Measurements from ENCODE around the gene PBX2. TPM values are rescaled to one million over a fixed set of nuclear protein-coding genes. Genes with fewer than 3 reads are reported as not detected.

PBX2 gene
- polyA plus RNA-seq, 3 donors, result 1.9 to 201 (median 4.0) TPM

GRCh38 chr6:32173051-32173727 lies 16.8 kb downstream of the PBX2 start:
- Histone ChIP-seq H3K36me3 (replicated peaks in 1 of 2; ENCODE audit: control insufficient read depth in 1 of 2, insufficient read depth in 2 of 2, low read length in 2 of 2) (peaks cover 27 to 32% of the 10 kb centered on the region in 2 donors), H3K4me2 (replicated peaks; ENCODE audit: extremely low read depth, low read length, poor library complexity, severe bottlenecking) (no peak overlapping the region), H4K20me1 (ENCODE audit: insufficient read depth, low read length) (no peaks in the 10 kb centered on the region), H3K4me1 (ENCODE audit: control insufficient read depth in 1 of 2, insufficient read depth in 2 of 2, low read length in 2 of 2) (peaks cover 33 to 43% of the 10 kb centered on the region in 2 donors), H2AFZ (ENCODE audit: insufficient read depth, low read depth, low read length, poor library complexity, severe bottlenecking) (no peak overlapping the region), H3K27me3 (ENCODE audit: control insufficient read depth in 2 of 2, insufficient read depth in 2 of 2, low read length in 2 of 2) (no peaks in the 10 kb centered on the region), H3K9me3 (replicated peaks in 1 of 2; ENCODE audit: control insufficient read depth in 1 of 2, insufficient read depth in 1 of 2, low read length in 2 of 2) (no peaks in the 10 kb centered on the region), H3K4me3 (replicated peaks in 1 of 3; ENCODE audit: low read depth in 2 of 3, low read length in 3 of 3) (no peak overlapping the region), H3K79me2 (ENCODE audit: insufficient read depth, low read length) (peaks cover 24% of the 10 kb centered on the region), H3K9ac (ENCODE audit: insufficient read depth, low read length, poor library complexity, severe bottlenecking) (no peak overlapping the region), H3K27ac (ENCODE audit: low read depth in 1 of 2, low read length in 2 of 2) (no peak overlapping the region)
- H3K27ac Mint-ChIP-seq, result peak overlapping the region in 4 of 7 donors; percentile 30 to 57 (median 44)
- no peak for TF ChIP-seq CTCF (IDR thresholded peaks at IDR 0.05)
- peaks cover 26 to 31% of the 10 kb centered on the region in 2 donors for H3K36me3 Mint-ChIP-seq
- intact Hi-C loops (cut with micrococcal nuclease), result no loop called here
- no peak overlapping the region for H3K4me3 Mint-ChIP-seq
- WGBS (ENCODE audit: insufficient coverage), result 43% methylated on average over 3 of the region's 4 CpGs
- H3K9me3 Mint-ChIP-seq, result no peaks in the 10 kb centered on the region
- no peak for DNase-seq
- H3K4me1 Mint-ChIP-seq, result peaks cover 44% of the 10 kb centered on the region
- peaks cover 0 to 2% (median 1%) of the 10 kb centered on the region in 3 donors for H3K27me3 Mint-ChIP-seq (ENCODE audit: low read depth in 3 of 3)

- no peak overlapping the region for H3K4me3 Mint-ChIP-seq
- intact Hi-C loops (cut with micrococcal nuclease), result no loop called here
- no peak overlapping the region for H3K9ac ChIP-seq (ENCODE audit: insufficient read depth, low read length, poor library complexity, severe bottlenecking)
Measured at GRCh38 chr6:32171234-32171633, 18.8 kb downstream of the PBX2 start.

More at GRCh38 chr6:32171234-32171633, 18.8 kb downstream of the PBX2 start:
- 100% methylated on average over 6 of the region's 6 CpGs for WGBS (ENCODE audit: insufficient coverage)
- no peak for TF ChIP-seq CTCF (IDR thresholded peaks at IDR 0.05)
- peaks cover 19% of the 10 kb centered on the region for H3K79me2 ChIP-seq (ENCODE audit: insufficient read depth, low read length)
- H3K27ac Mint-ChIP-seq, result peak overlapping the region in 3 of 7 donors; percentile 26 to 60 (median 31)
- peaks cover 32 to 38% of the 10 kb centered on the region in 2 donors for H3K36me3 Mint-ChIP-seq
- H3K4me1 ChIP-seq (ENCODE audit: control insufficient read depth in 1 of 2, insufficient read depth in 2 of 2, low read length in 2 of 2), result peaks cover 20 to 28% of the 10 kb centered on the region in 2 donors
- no peak for DNase-seq
- H3K4me2 ChIP-seq (replicated peaks; ENCODE audit: extremely low read depth, low read length, poor library complexity, severe bottlenecking), result no peak overlapping the region
- H3K27me3 ChIP-seq (ENCODE audit: control insufficient read depth in 2 of 2, insufficient read depth in 2 of 2, low read length in 2 of 2), result no peaks in the 10 kb centered on the region
- peaks cover 0 to 2% (median 0%) of the 10 kb centered on the region in 3 donors for H3K27me3 Mint-ChIP-seq (ENCODE audit: low read depth in 3 of 3)
- H3K4me1 Mint-ChIP-seq, result peaks cover 30% of the 10 kb centered on the region
- H3K4me3 ChIP-seq (replicated peaks in 1 of 3; ENCODE audit: low read depth in 2 of 3, low read length in 3 of 3), result no peak overlapping the region
- no peaks in the 10 kb centered on the region for H4K20me1 ChIP-seq (ENCODE audit: insufficient read depth, low read length)
- no peak overlapping the region for H3K27ac ChIP-seq (ENCODE audit: low read depth in 1 of 2, low read length in 2 of 2)
- H3K36me3 ChIP-seq (replicated peaks in 1 of 2; ENCODE audit: control insufficient read depth in 1 of 2, insufficient read depth in 2 of 2, low read length in 2 of 2), result peaks cover 27 to 32% of the 10 kb centered on the region in 2 donors
- no peaks in the 10 kb centered on the region for H3K9me3 Mint-ChIP-seq
- H2AFZ ChIP-seq (ENCODE audit: insufficient read depth, low read depth, low read length, poor library complexity, severe bottlenecking), result no peak overlapping the region
- no peaks in the 10 kb centered on the region for H3K9me3 ChIP-seq (replicated peaks in 1 of 2; ENCODE audit: control insufficient read depth in 1 of 2, insufficient read depth in 1 of 2, low read length in 2 of 2)
